Measurements from ENCODE around the gene THSD4. TPM values are rescaled to one million over a fixed set of nuclear protein-coding genes. Genes with fewer than 3 reads are reported as not detected.

Gene THSD4
- total RNA-seq, 1 experiment from 2014 or later = 36.3 TPM

GRCh38 chr15:71271327-71271726 lies 156.1 kb downstream of the THSD4 start:
- no peaks in the 10 kb centered on the region for H3K36me3 Mint-ChIP-seq (ENCODE audit: insufficient read depth, unreplicated experiment)
- CTCF ChIA-PET = interaction anchor here (0.7 to 1.1 kb wide), 2 partner anchors 15 to 598 kb away, joined by 3 read pairs; no protein-coding TSS in a partner anchor
- DNase-seq (ENCODE audit: unreplicated experiment) = no peak
- peaks cover 33% of the 10 kb centered on the region for H3K4me1 Mint-ChIP-seq (ENCODE audit: insufficient read depth, unreplicated experiment)
- H3K4me3 Mint-ChIP-seq (ENCODE audit: unreplicated experiment) = no peak overlapping the region
- H3K9me3 Mint-ChIP-seq (ENCODE audit: unreplicated experiment) = peaks cover 14% of the 10 kb centered on the region
- H3K27ac Mint-ChIP-seq (ENCODE audit: low read depth, unreplicated experiment) = no peak overlapping the region
- intact Hi-C loops (cut with micrococcal nuclease) = no loop called here
- no TSS peak for BruUV-seq (replicated peaks)
- POLR2A ChIA-PET = no interaction called here
- no peaks in the 10 kb centered on the region for H3K27me3 Mint-ChIP-seq (ENCODE audit: insufficient read depth, unreplicated experiment)
- no peak for TF ChIP-seq CTCF (IDR thresholded peaks at IDR 0.05; ENCODE audit: unreplicated experiment)

GRCh38 chr15:71272932-71273331 lies 157.7 kb downstream of the THSD4 start:
- ChIA-PET POLR2A (interaction anchor here (0.6 kb wide), 1 partner anchor 15 kb away, joined by 3 read pairs; no protein-coding TSS in a partner anchor), CTCF (no interaction called here)
- Mint-ChIP-seq H3K36me3 (ENCODE audit: insufficient read depth, unreplicated experiment) (no peaks in the 10 kb centered on the region), H3K4me1 (ENCODE audit: insufficient read depth, unreplicated experiment) (peaks cover 36% of the 10 kb centered on the region), H3K27ac (ENCODE audit: low read depth, unreplicated experiment) (peak overlapping the region; percentile 57), H3K4me3 (ENCODE audit: unreplicated experiment) (no peak overlapping the region), H3K27me3 (ENCODE audit: insufficient read depth, unreplicated experiment) (no peaks in the 10 kb centered on the region), H3K9me3 (ENCODE audit: unreplicated experiment) (peaks cover 7% of the 10 kb centered on the region)
- intact Hi-C loops (cut with micrococcal nuclease) = no loop called here
- no peak for DNase-seq (ENCODE audit: unreplicated experiment)
- TF ChIP-seq CTCF (IDR thresholded peaks at IDR 0.05; ENCODE audit: unreplicated experiment) = no peak
- no TSS peak for BruUV-seq (replicated peaks)

- no peak for TF ChIP-seq CTCF (IDR thresholded peaks at IDR 0.05; ENCODE audit: unreplicated experiment)
- CTCF ChIA-PET = interaction anchor here (0.6 kb wide), 1 partner anchor 111 kb away, joined by 3 read pairs; no protein-coding TSS in a partner anchor
- Mint-ChIP-seq H3K36me3 (ENCODE audit: insufficient read depth, unreplicated experiment) (no peaks in the 10 kb centered on the region), H3K4me1 (ENCODE audit: insufficient read depth, unreplicated experiment) (peaks cover 37% of the 10 kb centered on the region), H3K27ac (ENCODE audit: low read depth, unreplicated experiment) (no peak overlapping the region), H3K4me3 (ENCODE audit: unreplicated experiment) (no peak overlapping the region), H3K27me3 (ENCODE audit: insufficient read depth, unreplicated experiment) (no peaks in the 10 kb centered on the region), H3K9me3 (ENCODE audit: unreplicated experiment) (no peaks in the 10 kb centered on the region)
- no peak for DNase-seq (ENCODE audit: unreplicated experiment)
- POLR2A ChIA-PET = interaction anchor here (1.7 kb wide), 1 partner anchor 21 kb away, joined by 7 read pairs; no protein-coding TSS in a partner anchor
- no TSS peak for BruUV-seq (replicated peaks)
- intact Hi-C loops (cut with micrococcal nuclease) = no loop called here
Measured at GRCh38 chr15:71273731-71274447, 158.6 kb downstream of the THSD4 start.

- H3K27ac Mint-ChIP-seq (ENCODE audit: low read depth, unreplicated experiment) = no peak overlapping the region
- no peaks in the 10 kb centered on the region for H3K27me3 Mint-ChIP-seq (ENCODE audit: insufficient read depth, unreplicated experiment)
- POLR2A ChIA-PET = interaction anchor here (0.6 to 1.7 kb wide), 2 partner anchors 21 to 320 kb away, joined by 3 to 7 read pairs; no protein-coding TSS in a partner anchor
- H3K9me3 Mint-ChIP-seq (ENCODE audit: unreplicated experiment) = no peaks in the 10 kb centered on the region
- BruUV-seq (replicated peaks) = no TSS peak
- no peaks in the 10 kb centered on the region for H3K36me3 Mint-ChIP-seq (ENCODE audit: insufficient read depth, unreplicated experiment)
- peak; percentile 24 for DNase-seq (ENCODE audit: unreplicated experiment)
- CTCF ChIA-PET = interaction anchor here (0.7 kb wide), 1 partner anchor 389 kb away, joined by 3 read pairs; no protein-coding TSS in a partner anchor
- H3K4me1 Mint-ChIP-seq (ENCODE audit: insufficient read depth, unreplicated experiment) = peaks cover 43% of the 10 kb centered on the region
- TF ChIP-seq CTCF (IDR thresholded peaks at IDR 0.05; ENCODE audit: unreplicated experiment) = no peak
- H3K4me3 Mint-ChIP-seq (ENCODE audit: unreplicated experiment) = no peak overlapping the region
- intact Hi-C loops (cut with micrococcal nuclease) = no loop called here
Measured at GRCh38 chr15:71274448-71274798, 159.2 kb downstream of the THSD4 start.

Data from MCF 10A (cell line).